ENCODE measurements around the gene VPS51. TPM values are rescaled to one million over a fixed set of nuclear protein-coding genes. Genes with fewer than 3 reads are reported as not detected.

The VPS51 gene
- total RNA-seq, 1 donor from 2014 or later, result 127 TPM

DNA sequence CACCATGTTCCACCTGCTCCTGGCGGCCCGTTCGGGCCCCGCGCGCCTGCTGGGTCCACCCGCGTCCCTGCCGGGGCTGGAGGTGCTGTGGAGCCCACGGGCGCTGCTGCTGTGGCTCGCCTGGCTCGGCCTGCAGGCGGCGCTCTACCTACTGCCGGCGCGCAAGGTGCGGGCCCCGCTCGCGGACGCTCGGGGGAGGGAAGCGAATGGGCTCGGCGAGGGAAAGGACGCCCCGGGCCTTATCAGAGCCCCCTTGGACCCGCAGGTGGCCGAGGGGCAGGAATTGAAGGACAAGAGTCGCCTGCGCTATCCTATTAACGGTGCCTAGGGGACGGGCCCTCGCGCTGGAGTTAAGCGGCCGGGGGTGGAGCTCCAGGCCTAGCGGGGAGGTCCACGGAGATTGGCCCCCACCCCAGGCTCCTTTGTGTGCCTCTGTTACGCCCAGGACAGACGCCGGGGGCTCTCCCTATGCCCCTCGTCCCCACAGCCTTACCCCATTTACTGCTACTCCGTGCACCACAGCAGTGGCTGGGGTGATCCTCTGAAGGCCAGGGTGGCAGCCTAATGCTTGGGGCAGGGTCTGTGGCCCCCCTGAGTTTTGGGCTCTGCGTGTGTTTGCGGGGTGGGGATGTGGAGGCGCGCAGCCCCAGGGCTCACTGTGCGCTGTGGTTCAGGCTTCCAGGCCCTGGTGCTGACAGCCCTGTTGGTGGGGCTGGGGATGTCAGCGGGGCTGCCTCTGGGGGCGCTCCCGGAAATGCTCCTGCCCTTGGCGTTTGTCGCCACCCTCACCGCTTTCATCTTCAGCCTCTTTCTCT lies 16.7 kb downstream of the VPS51 start:
- H3K36me3 Mint-ChIP-seq (ENCODE audit: unreplicated experiment), result no peaks in the 10 kb centered on the region
- peak overlapping the region; percentile 4 for H3K27ac Mint-ChIP-seq (ENCODE audit: unreplicated experiment)
- TF ChIP-seq, protein P1, sequence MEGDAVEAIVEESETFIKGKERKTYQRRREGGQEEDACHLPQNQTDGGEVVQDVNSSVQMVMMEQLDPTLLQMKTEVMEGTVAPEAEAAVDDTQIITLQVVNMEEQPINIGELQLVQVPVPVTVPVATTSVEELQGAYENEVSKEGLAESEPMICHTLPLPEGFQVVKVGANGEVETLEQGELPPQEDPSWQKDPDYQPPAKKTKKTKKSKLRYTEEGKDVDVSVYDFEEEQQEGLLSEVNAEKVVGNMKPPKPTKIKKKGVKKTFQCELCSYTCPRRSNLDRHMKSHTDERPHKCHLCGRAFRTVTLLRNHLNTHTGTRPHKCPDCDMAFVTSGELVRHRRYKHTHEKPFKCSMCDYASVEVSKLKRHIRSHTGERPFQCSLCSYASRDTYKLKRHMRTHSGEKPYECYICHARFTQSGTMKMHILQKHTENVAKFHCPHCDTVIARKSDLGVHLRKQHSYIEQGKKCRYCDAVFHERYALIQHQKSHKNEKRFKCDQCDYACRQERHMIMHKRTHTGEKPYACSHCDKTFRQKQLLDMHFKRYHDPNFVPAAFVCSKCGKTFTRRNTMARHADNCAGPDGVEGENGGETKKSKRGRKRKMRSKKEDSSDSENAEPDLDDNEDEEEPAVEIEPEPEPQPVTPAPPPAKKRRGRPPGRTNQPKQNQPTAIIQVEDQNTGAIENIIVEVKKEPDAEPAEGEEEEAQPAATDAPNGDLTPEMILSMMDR (IDR thresholded peaks at IDR 0.05), result peak; percentile 97
- peak overlapping the region; percentile 86 for H3K4me3 Mint-ChIP-seq (ENCODE audit: unreplicated experiment)
- no peaks in the 10 kb centered on the region for H3K9me3 Mint-ChIP-seq (ENCODE audit: unreplicated experiment)
- no peaks in the 10 kb centered on the region for H3K27me3 Mint-ChIP-seq (ENCODE audit: unreplicated experiment)
- DNase-seq (ENCODE audit: extremely low spot score, unreplicated experiment), result no peak
- peaks cover 28% of the 10 kb centered on the region for H3K4me1 Mint-ChIP-seq (ENCODE audit: unreplicated experiment)

DNA sequence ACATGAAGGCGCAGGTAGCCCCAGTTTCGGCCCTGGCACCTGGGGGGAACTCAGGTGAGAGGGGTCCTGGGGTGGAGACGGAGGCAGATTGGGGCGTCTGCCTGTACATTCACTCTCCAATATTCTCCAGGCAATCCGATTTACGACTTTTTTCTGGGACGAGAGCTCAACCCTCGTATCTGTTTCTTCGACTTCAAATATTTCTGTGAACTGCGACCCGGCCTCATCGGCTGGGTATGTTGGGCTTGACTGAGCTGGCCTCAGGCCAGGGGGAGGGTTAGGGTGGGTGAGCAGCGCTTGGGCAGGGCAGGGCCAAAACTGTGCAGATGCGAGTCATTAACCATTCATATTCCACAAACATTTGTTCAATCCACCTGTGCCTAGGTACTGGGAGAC lies 17.3 kb downstream of the VPS51 start:
- Mint-ChIP-seq H3K4me3 (ENCODE audit: unreplicated experiment) (peak overlapping the region; percentile 86), H3K27me3 (ENCODE audit: unreplicated experiment) (no peaks in the 10 kb centered on the region), H3K4me1 (ENCODE audit: unreplicated experiment) (peaks cover 30% of the 10 kb centered on the region), H3K9me3 (ENCODE audit: unreplicated experiment) (no peaks in the 10 kb centered on the region), H3K36me3 (ENCODE audit: unreplicated experiment) (peaks cover 2% of the 10 kb centered on the region), H3K27ac (ENCODE audit: unreplicated experiment) (peak overlapping the region; percentile 4)
- TF ChIP-seq, protein P1 (IDR thresholded peaks at IDR 0.05), result no peak
- DNase-seq (ENCODE audit: extremely low spot score, unreplicated experiment), result no peak

DNA sequence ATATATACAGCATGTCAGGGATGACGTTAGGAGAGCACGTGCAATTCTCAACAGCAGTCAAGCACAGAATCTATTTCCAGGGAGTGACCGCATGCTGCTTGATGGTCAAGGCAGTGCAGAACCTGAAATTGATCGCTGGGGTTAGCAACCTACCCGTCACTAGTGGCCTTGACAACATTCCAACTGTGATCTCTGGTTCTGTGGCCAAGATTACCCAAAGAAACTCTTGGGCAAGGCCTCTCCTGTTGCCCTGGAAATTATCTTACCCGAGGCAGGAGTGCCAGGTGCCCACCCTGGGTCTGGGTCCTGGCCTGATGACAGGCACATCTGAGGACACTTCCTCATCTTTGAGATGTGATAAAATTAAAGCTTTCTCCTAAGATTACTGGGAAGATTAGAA lies 17.8 kb downstream of the VPS51 start:
- H3K27ac Mint-ChIP-seq (ENCODE audit: unreplicated experiment), result no peak overlapping the region
- no peak for DNase-seq (ENCODE audit: extremely low spot score, unreplicated experiment)
- no peaks in the 10 kb centered on the region for H3K27me3 Mint-ChIP-seq (ENCODE audit: unreplicated experiment)
- no peaks in the 10 kb centered on the region for H3K9me3 Mint-ChIP-seq (ENCODE audit: unreplicated experiment)
- TF ChIP-seq, protein P1 (IDR thresholded peaks at IDR 0.05), result no peak
- peaks cover 4% of the 10 kb centered on the region for H3K36me3 Mint-ChIP-seq (ENCODE audit: unreplicated experiment)
- peaks cover 30% of the 10 kb centered on the region for H3K4me1 Mint-ChIP-seq (ENCODE audit: unreplicated experiment)
- peak overlapping the region; percentile 86 for H3K4me3 Mint-ChIP-seq (ENCODE audit: unreplicated experiment)

DNA sequence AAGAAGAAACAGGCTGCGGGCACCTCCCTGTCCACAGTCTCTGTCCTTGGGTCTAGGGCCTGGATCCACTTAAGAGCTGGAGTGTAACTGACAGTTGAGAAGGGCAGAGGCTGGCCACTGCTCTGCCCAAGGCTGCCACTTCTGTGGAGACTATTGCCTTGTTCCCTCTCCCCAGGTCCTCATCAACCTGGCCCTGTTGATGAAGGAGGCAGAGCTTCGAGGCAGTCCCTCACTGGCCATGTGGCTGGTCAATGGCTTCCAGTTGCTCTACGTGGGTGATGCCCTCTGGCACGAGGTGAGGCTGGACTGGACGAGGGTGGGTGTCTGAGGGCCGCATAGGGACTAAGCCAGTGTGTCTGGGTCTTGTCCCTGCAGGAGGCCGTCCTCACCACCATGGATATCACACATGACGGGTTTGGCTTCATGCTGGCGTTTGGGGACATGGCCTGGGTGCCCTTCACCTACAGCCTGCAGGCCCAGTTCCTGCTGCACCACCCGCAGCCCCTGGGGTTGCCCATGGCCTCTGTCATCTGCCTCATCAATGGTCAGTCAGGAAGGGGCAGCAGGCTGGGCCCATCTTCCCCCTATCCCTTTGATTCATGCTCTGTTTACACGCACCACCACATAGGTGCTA lies 18.6 kb downstream of the VPS51 start:
- Mint-ChIP-seq H3K27me3 (ENCODE audit: unreplicated experiment) (no peaks in the 10 kb centered on the region), H3K36me3 (ENCODE audit: unreplicated experiment) (peaks cover 9% of the 10 kb centered on the region), H3K4me1 (ENCODE audit: unreplicated experiment) (peaks cover 30% of the 10 kb centered on the region), H3K9me3 (ENCODE audit: unreplicated experiment) (no peaks in the 10 kb centered on the region), H3K27ac (ENCODE audit: unreplicated experiment) (no peak overlapping the region), H3K4me3 (ENCODE audit: unreplicated experiment) (no peak overlapping the region)
- TF ChIP-seq, protein P1 (IDR thresholded peaks at IDR 0.05), result no peak
- DNase-seq (ENCODE audit: extremely low spot score, unreplicated experiment), result no peak

DNA sequence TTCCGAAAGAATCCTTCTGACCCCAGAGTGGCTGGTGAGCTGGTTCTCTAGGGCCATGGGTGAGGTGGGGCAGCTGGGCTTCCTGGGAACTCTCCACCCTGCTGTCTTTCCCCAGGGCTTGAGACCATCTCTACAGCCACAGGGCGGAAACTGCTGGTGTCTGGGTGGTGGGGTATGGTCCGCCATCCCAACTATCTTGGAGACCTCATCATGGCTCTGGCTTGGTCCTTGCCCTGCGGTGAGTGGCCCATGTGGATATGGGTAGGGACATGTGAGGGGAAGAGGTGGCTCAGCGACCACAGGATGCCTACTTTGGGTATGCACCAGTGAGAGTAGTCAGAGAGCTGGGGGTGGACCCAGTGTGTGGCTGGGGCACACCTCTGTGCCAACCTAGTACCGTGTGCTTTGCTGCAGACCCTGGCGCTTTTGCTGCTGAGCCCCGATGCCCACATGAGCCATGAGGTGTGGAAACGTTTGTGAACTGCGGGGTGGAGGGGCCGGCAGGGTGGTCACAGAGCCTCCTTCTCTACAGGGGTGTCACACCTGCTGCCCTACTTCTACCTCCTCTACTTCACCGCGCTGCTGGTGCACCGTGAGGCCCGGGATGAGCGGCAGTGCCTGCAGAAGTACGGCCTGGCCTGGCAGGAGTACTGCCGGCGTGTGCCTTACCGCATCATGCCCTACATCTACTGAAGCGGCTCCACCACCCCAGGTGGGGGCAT lies 19.5 kb downstream of the VPS51 start:
- TF ChIP-seq, protein P1 (IDR thresholded peaks at IDR 0.05), result no peak
- DNase-seq (ENCODE audit: extremely low spot score, unreplicated experiment), result no peak
- H3K27ac Mint-ChIP-seq (ENCODE audit: unreplicated experiment), result no peak overlapping the region
- H3K9me3 Mint-ChIP-seq (ENCODE audit: unreplicated experiment), result no peaks in the 10 kb centered on the region
- H3K4me1 Mint-ChIP-seq (ENCODE audit: unreplicated experiment), result peaks cover 26% of the 10 kb centered on the region
- H3K4me3 Mint-ChIP-seq (ENCODE audit: unreplicated experiment), result no peak overlapping the region
- no peaks in the 10 kb centered on the region for H3K27me3 Mint-ChIP-seq (ENCODE audit: unreplicated experiment)
- peaks cover 15% of the 10 kb centered on the region for H3K36me3 Mint-ChIP-seq (ENCODE audit: unreplicated experiment)

All from osteocyte (in vitro differentiated cells).